Left hindlimb (tissue), 1 donor: ENCODE data around the gene MGLL.

Source experiments
- DNase-seq: peaks from one replicate; pipeline ENCODE4 v3.0.0-alpha.2; 2018

MGLL gene

GRCh38 chr3:127834771-127835170 is 12.5 kb upstream of the MGLL start:
- DNase-seq: no peak

- no peak for DNase-seq
Measured at GRCh38 chr3:127833281-127834032, 11.1 kb upstream of the MGLL start.

GRCh38 chr3:127831723-127832172 is 9.4 kb upstream of the MGLL start:
- DNase-seq: no peak

- DNase-seq: no peak
Measured at GRCh38 chr3:127829537-127829936, 7.2 kb upstream of the MGLL start.

- DNase-seq: no peak
Measured at GRCh38 chr3:127827808-127828207, 5.5 kb upstream of the MGLL start.

- no peak for DNase-seq
Measured at GRCh38 chr3:127825756-127826155, 3.4 kb upstream of the MGLL start.

- no peak for DNase-seq
Measured at GRCh38 chr3:127824151-127824825, 2.0 kb upstream of the MGLL start.

- DNase-seq: no peak
Measured at GRCh38 chr3:127823426-127823857, 1.1 kb upstream of the MGLL start.

GRCh38 chr3:127822682-127823425 is 539 bp upstream of the MGLL start:
- DNase-seq: peak; percentile 73

- no peak for DNase-seq
Measured at GRCh38 chr3:127821394-127821793, 921 bp downstream of the MGLL start.

GRCh38 chr3:127820826-127821313 is 1.4 kb downstream of the MGLL start:
- no peak for DNase-seq

GRCh38 chr3:127820221-127820825 is 2.0 kb downstream of the MGLL start:
- DNase-seq: no peak

- no peak for DNase-seq
Measured at GRCh38 chr3:127819656-127820055, 2.7 kb downstream of the MGLL start.

- no peak for DNase-seq
Measured at GRCh38 chr3:127819086-127819485, 3.2 kb downstream of the MGLL start.

GRCh38 chr3:127817406-127817841 is 4.9 kb downstream of the MGLL start:
- DNase-seq: no peak

- DNase-seq: no peak
Measured at GRCh38 chr3:127816783-127817405, 5.4 kb downstream of the MGLL start.

GRCh38 chr3:127815641-127816605 is 6.4 kb downstream of the MGLL start:
- DNase-seq: no peak

GRCh38 chr3:127815001-127815400 is 7.3 kb downstream of the MGLL start:
- no peak for DNase-seq

GRCh38 chr3:127814325-127814781 is 8.0 kb downstream of the MGLL start:
- DNase-seq: no peak

GRCh38 chr3:127812151-127812550 is 10.2 kb downstream of the MGLL start:
- DNase-seq: no peak

- DNase-seq: no peak
Measured at GRCh38 chr3:127811717-127812116, 10.6 kb downstream of the MGLL start.
